SHP77 (cell line): ENCODE results near the gene ADCY10.
"Not testable (repeated sequence)": the region's sequence is repeated elsewhere in the genome, so short reads cannot be mapped to it uniquely, and the experiment has no call there.

Experiments used
- DNase-seq, 2 experiments: peaks; one replicate each; lab custom pipeline; 2025; lab: John Stamatoyannopoulos, UW

Gene ADCY10

DNA sequence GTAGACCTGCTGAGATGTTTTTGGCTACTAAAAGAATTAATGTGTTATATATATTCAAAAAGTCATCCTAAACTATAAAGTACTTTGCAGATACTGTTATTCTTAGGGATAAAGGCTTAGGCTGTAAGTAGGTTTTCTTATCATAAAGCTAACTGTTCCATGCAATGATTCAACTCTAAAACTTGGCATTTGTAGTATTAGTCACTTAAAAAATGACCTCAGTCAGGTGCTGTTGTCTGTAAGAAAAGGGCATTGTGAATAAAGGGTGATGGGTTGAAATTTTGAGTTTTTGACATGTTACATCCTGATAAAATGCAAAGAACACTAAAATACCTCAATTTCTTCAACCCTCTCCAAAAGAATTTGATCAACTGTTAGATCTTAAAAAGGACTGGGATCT, 32.9 kb downstream of the ADCY10 start:
- no peak for DNase-seq

DNA sequence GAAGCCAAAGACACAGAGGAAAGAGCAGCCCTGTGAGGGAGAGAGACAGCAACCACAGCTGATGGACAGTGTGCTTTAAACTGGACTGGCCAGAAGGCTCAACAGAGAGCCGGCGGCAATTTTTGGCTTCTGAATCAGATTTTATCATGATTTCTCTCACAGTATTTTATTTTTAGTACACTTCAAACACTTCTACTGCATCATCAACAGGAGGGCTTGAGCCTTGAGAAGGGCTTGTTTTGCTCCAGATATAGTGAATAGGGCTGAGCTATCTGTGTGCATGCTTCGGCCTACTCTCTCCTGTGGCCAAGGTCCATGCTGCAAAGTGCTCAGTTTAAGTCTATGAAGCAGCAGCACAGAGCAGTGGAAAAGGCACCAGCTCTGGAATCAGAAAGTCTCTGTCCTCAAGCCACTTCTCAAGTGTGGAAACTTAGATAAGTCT, 33.3 kb downstream of the ADCY10 start:
- DNase-seq, result no peak

DNA sequence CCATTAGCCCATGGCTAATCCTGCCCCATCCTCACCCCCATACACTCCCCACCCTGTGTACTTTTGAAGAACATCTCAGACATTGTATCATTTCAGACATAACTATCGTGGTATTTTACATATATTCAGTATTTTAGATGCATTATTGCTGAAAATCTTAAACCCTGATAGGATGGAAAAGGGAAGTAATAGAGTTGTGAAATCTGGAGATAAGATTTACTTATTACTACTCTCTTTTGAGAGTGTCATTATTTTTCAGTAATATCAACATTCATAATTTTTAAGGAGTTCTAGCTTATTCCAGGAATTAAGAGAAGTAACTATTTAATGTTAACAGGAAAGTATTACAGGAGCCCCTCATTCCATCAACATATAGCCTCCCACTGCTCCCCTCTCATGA, 34.4 kb downstream of the ADCY10 start:
- no peak for DNase-seq

DNA sequence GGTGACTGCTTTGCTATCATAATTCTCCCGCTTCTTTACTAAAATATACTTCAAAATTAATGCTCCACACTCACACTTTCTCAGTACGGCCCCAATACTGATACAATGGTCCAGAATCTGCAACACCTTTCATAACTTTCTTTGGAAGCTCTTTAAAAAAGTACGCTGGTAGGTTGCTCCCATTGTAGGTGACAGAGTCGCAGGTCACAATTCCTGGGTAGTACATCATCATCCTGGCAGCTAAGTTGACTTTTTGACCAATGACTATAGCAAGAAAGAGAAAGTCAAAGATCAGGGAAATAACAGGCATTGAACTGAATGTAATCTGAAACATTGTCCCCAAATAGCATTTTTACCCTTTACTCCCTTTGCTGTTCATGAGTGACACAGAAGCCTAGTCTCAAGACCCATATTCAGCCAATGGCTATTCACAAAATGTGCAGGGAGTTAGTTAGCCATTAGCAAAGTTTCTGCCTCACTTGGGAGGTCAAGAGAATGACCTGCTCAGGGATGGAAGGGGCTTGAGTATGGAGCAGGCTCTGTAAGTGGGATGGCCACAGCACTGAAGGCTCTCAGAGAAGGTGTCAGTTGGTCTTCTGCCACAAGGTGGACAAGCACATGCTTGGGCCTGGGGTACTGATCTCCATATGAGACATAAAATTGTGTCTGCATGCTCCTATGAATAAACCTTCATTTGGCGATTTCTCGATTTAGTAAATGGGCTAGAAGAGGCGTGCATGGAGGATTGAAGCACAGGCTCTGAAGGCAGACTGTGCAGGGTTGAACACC, 35.4 kb downstream of the ADCY10 start:
- no peak for DNase-seq

DNA sequence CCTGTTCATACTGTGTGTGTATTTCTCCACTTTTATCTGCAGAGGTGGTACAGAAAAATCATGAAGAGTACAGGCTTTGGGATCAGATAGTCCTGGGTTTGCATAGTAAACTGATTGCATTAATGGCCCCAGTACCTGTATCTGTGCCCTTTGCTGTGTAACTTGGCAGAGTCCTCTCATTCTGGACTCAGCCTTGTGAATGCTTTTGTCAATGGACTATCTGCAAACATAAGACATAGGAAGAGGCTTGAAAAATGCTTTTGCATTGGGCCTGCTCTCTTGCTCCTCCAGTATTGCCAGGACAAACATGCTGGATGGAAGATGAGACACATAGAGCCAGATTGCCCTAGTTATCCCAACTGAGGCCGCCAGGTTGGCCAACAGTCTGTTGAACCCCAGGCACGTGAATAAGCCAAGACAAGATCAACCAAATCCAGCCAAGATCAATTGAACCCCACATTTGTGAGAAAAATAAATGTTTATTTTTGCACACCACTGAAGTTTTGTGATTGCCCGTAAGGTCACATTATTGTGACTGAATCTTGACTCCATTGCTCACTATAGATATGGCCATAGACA, 37.2 kb downstream of the ADCY10 start:
- DNase-seq, result no peak

DNA sequence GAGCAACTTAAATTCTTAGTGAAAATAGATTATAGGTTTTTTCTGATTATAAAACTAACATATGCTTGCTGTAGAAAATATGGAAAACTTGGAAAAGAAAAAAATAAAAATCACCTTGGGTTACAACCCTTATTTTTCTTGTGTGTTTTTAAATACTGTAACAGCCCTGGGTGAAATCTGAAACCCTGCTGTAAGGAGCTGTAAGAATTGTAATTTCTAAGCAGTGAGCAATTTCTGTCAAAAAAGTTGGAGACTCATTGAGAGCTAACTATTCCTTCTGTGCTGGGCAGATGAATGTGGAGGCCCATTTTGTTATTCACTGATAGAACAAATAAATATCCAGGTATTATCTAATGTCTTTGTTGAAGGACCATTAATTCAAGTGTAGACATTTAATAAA, 42.6 kb downstream of the ADCY10 start:
- DNase-seq, result no peak

DNA sequence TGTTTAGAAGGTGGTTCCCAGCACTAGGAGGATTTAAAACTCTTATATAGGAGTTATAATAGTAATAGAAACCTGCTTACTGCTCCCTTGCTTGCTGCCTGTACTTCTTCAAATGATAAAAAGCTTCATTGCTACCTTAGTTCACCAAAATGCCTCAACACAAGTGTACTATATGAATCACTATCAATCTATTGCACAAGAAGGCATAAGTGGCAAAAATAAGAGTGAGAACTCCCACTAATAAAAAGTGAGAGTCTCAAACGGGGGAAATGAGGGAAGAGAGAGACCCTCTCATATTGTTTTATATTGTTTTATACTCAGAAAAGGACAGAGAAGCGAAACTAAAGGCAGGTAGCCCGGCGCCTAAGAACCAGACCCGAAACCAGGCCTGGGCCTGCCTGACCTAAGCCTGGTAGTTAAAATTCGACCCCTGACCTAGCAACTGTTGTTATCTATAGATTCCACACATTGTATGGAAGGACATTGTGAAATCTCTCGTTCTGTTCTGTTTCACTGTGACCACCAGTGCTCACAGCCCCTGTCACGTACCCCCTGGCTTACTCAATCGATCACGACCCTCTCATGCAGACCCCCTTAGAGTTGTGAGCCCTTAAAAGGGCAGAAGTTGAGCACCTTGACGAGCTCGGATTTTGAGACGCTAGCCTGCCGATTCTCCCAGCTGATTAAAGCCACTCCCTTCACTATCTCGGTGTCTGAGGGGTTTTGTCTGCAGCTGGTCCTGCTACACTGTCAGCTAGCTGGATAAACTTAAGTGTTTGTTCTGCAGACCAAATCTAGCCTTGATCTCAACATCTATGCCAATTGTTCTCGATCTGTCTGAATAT, 44.6 kb downstream of the ADCY10 start:
- DNase-seq, result not testable (repeated sequence)

DNA sequence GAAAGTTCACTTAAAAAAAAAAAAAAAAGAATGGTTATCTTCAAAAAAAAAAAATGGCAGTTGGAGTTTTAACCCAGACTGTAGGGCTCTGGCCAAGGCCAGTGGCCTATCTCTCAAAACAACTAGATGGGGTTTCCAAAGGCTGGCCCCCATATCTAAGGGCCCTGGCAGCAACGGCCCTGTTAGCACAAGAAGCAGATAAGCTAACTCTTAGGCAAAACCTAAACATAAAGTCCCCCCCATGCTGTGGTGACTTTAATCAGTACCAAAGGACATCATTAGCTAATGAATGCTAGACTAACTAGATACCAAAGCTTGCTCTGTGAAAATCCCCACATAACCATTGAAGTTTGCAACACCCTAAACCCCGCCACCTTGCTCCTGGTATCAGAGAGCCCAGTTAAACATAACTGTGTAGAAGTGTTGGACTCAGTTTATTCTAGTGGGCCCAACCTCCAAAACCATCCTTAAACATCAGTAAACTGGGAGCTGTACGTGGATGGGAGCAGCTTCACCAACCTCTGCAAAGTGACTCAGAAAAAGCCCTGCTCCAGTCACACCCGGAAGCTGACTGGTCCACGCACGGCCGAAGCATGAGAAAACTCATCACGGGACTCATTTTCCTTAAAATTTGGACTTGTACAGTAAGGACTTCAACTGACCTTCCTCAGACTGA, 47.1 kb downstream of the ADCY10 start:
- not testable (repeated sequence) for DNase-seq

DNA sequence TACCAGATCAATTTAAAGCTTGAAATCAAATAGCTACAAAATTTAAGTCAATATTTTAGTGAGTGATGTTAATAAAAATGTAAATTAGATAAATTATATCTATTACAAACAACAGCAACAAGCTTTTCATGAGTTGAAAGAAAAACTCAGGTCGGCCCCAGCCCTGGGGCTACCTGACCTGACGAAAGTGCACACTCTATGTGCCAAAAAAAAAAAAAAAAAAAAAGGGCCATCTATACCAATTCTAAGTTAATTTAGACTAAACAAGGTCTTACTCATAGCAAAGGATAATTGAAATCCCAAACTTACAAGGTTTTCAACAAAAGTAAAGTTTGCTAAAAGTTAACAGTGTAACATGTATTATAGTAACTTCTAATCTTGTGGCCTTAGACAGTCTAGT, 47.6 kb downstream of the ADCY10 start:
- DNase-seq, result not testable (repeated sequence)

DNA sequence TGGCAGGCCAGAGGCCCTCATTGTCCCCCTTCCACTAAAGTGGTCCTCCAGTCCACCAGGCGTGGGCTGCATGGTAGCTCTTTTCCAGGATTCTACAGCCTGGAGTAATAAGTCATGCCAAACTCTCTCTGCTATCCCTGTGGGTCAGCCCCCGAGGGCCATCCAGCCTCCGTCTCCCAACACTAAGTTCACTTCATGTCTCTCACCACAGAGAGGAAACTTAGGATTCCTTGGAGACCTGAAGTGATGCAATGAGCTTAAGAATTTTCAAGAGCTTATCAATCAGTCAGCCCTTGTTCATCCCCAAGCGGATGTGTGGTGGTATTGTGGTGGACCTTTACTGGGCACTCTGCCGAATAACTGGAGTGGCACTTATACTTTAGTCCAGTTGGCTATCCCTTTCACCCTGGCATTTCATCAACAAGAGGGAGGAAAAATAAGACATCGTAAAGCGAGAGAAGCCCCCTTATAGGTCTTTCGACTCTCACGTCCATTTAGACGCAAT, 48.1 kb downstream of the ADCY10 start:
- not testable (repeated sequence) for DNase-seq

DNA sequence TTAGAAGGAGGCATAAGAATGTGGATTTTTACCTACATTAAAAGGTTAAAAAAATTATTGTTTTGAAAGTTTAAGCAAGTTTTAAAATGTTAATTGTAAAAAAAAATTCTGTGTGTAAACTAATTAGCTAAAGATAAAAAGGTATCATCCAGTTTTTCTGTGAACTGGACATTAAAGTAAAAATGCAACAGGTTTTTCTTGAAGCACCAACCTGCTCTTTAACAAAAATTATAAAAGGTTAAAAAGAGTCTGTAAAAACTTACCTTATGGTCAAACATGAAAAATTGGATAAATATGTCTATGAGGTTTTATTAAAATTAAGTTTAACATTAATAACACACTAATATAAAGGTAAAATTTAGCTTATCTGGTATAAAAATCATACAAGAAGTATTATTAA, 48.7 kb downstream of the ADCY10 start:
- DNase-seq, result not testable (repeated sequence)

DNA sequence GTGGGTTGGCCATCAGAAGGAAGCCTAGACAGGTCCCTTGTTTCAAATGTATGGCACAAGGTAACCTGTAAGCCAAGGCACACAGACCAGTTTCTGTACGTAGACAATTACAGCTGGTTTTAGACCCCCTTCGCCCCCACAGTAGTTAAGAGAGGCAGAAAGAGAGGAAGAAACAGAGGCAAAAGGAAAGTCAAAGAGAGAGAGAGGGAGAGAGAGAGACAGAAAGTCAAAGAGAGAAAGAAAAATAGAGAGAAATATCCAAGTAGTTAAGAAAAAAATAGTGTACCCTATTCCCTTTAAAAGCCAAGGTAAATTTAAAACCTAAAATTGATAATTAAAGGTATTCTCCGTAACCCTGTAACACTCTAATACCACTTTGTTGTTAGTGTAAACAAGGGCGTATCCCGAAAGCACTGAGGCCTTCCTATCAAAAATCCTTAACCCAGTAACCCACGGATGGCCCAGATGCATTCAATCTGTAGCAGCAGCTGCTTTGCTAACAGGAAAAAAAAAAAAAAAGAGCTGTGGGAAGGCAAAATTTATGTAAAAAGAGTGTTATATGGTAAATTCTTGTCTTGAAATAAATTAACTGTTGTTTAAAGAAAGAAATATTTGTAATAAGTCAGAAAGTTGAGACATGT, 49.4 kb downstream of the ADCY10 start:
- no peak for DNase-seq

DNA sequence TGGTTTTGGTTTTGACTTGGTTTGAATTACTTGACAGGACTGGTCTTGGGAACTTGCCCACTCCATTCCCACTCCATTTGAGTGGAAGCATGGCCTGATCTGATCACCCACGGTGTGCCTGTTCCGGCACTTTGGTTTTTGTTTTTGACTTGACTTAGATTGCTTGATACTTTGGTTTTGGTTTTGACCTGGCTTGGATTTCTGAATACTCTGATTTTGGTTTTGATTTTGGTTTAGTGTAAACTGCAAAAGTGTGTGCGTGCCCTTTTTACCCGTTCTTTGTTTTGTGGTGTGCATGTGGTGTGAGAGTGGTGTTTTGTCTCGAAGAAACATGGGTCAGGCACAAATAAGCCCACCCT, 50.0 kb downstream of the ADCY10 start:
- DNase-seq, result no peak

DNA sequence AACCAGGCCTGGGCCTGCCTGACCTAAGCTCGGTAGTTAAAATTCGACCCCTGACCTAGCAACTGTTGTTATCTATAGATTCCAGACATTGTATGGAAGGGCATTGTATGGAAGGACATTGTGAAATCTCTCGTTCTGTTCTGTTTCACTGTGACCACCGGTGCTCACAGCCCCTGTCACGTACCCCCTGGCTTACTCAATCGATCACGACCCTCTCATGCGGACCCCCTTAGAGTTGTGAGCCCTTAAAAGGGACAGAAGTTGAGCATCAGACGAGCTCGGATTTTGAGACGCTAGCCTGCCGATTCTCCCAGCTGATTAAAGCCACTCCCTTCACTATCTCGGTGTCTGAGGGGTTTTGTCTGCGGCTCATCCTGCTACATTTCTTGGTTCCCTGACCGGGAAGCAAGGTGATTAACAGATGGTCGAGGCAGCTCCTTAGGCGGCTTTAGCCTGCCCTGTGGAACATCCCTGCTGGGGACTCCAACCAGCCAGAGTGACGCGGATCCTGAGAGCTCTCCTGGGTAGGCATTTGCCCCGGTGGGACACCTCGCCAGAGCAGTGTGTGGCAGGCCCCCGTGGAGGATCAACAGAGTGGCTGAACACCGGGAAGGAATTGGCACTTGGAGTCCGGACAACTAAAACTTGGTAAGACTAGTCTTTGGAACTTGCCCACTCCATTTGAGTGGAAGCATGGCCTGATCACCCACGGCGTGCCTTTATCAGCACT, 50.6 kb downstream of the ADCY10 start:
- DNase-seq, result not testable (repeated sequence)

DNA sequence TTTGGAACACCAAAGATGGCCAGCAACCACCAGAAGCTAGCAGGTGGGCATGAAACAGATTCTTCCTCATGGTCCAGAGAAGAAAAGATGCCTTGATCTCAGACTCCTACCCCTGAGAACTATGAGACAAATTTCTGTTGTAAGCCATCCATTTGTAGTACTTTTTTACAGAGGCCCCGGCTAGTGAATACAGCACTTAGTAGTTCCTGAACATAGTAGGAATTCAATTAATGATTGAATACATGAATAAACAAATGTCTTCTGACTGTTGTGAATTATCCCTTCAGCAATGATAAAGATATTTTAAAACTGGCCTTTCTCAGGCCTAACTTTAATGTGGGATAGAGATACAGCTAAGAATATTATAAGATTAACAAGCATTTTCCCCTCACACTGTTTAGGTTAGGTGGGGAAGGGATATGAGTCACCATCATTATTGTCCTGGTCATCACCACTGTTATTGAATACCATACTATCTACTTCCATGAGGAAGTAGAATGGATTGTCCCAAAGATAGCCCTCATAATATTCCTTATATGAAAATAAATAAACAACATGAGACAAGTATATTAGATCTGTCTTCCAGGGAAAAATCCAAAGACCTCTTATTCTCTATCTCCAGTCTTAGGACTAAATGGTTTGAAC, 51.4 kb downstream of the ADCY10 start:
- DNase-seq, result no peak

DNA sequence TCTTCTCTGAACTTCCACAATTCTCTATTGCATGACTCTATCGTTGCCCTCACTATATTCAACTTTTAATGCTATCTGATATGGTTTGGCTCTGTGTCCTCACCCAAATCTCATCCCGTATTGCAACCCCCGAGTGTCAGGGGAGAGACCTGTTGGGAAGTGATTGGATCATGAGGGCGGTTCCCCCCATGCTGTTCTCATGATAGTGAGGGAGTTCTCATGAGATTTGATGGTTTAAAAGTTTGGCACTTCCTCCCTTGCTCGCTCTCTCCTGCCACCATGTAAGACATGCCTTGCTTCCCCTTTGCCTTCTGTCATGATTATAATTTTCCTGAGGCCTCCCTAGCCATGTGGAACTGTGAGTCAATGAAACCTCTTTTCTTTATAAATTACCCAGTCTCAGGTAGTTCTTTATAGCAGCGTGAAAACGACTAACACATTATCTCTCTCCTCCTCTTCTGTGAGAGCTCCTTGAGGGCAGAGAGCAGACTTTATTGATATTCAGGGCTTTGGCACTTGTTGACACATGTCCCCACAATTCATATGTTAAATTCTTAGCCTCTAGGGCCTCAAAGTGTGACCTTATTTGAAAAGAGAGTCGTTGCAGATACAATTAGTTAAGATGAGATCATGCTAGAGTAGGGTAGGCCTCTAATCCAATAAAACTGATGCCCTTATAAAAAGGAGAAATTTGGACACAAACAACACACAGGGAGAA, 52.1 kb downstream of the ADCY10 start:
- DNase-seq, result no peak

DNA sequence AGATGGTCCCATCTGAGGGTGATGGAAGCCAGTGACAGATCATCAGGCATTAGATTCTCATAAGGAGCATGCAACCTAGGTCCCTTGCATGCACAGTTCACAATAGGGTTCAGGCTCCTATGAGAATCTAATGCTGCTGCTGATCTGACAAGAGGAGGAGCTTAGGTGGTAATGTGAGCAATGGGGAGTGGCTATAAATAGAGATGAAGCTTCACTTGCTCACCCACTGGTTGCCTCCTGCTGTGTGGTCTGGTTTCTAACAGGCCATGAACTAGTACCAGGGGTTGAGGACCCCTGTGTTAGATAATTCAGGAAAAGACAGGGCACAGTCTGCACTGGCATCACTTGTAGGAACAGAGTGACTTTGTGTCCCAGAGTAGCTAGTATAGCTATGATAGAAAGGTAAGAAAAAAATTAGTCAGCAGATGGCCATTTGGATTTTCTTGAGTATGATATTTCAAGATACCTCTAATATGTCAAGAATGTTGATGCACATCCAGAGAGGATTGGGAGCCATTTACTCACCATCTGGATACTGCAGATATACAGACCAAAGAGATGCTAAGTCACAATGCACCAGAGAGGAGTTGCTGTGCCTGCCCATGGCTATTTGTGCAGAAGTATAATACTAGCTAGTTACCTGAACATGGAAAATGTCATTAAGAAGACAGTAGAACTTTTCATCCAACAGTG, 53.6 kb downstream of the ADCY10 start:
- DNase-seq, result no peak

DNA sequence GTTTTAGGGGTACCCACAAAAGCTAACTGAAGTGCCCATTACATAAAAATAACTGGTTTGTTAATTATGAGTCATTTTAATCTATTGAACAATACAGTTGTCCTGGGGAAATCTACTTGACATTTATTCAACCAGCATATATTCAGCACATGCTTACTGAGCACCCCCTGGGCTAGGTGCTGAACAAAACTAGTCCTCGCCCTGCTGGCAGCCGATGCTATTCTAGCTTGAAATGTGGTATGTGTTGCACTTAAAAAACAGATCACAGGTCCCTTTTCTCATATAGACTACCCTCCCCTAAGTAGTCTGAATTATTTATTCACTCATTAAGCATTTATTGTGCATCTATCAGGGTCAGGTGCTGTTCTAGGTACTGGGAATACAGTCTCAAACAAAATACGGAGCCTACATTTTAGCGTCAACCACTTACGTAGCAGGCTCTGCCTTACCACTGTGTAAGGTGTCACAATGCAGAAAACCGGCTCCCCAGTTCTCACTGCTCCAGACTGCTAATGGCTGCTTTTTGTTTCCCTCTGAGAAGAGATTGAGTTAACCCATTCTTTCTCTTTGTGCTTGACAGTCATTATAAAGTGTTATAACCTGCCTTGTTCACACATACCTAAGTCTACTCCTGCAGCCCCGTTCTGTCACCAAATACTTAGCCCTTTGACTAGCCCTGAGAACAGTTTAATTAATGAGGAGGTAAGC, 57.1 kb downstream of the ADCY10 start:
- no peak for DNase-seq

DNA sequence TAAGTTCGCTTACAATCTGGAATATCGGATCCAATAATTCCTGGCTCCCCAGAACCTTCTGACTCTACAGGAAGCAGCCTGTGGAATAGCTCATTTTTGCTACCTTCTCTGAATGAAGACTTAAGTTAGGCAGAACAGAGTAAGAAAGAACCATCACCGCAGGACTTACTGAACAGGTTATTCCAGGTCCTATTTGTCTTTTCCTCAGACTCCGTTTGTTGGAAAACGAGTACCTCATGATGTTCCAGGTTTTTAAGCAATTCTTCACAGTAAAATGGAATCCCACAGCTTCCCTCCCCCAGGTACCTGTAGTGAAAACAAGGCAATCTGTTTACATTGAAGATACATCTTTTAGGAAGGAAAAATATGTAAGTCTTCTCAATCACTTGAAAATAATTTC, 59.8 kb downstream of the ADCY10 start:
- no peak for DNase-seq
